GM19240 (cell line): ENCODE measurements around the gene C1orf74.

ENCODE experiments used
- DNase-seq: peaks from one replicate; pipeline ENCODE4 v3.0.0; 2011; ENCODE audit warnings: low spot score; ENCODE audit not compliant: insufficient read length

Gene C1orf74

GRCh38 chr1:209784265-209785169 lies at the start of gene C1orf74:
Gene C1orf74, minus strand, starts transcription at chr1:209784559. Its CDS starts 925 bp downstream, at chr1:209783634.
- peak; percentile 89 for DNase-seq

DNA sequence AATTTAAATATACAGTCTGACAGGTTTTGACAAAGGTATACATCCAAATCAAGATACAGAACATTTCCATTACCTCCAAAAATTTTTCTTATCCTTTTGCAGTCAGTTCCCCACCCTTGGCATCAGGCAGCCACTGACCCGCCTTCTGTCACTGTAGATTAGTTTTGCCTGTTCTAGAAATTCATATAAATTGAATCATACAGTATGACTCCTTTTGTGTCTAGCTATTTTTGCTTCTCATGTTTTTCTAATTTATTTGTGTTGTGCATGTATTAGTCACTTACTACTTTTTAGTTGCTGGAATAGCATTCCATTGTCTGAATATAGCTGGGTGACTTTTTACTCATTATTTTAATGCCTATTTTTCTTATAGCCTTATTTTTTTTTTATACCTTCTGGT lies 47.3 kb upstream of the C1orf74 start:
- DNase-seq: no peak

GRCh38 chr1:209830722-209831121 lies 46.4 kb upstream of the C1orf74 start:
- no peak for DNase-seq

- DNase-seq: no peak
Measured at GRCh38 chr1:209829716-209830115, 45.4 kb upstream of the C1orf74 start.

DNA sequence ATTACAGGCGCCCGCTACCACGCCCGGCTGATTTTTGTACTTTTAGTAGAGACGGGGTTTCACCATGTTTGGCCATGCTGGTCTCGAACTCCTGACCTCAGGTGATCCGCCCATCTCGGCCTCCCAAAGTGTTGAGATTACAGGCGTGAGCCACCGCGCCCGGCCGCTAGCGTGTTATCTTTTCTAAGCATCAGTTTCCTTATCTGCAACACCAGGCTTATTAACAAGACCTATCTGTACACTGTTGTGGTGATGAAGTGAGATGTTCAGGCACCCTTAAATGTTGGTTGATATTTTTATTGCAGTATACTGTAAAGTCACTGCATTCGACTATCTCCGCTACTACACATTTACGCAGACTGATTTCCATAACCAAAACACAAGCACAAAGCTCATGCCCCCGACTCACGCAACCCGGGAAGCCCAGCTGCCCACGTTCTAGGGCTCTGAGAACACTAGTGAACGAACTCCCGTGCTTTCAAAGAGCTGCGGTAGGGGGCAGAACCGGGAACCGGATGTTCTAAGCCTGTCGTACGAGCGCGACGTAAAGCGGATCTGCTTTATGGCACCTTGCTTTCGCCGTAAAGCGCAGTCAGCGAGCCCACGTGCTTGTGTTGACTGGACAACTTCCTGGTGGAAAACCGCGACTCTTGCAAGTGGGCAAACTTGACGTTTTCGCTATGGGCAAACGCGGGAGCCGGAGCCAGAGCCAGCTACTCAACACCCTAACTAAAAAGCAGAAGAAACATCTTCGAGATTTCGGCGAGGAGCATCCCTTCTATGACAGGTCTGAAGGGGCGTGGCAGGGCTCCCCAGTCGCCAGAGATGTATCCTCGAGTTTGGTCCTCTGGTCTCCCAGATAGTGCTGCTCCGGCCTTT lies 43.3 kb upstream of the C1orf74 start, which contains the start of gene UTP25:
Gene UTP25, plus strand, starts transcription at position 589 of the 879 bp plus-strand sequence. Its CDS starts 92 bp downstream, at position 681.
- DNase-seq: peak; percentile 65

GRCh38 chr1:209825591-209826434 lies 41.5 kb upstream of the C1orf74 start:
- no peak for DNase-seq

GRCh38 chr1:209823143-209824041 lies 39.0 kb upstream of the C1orf74 start:
- no peak for DNase-seq

DNA sequence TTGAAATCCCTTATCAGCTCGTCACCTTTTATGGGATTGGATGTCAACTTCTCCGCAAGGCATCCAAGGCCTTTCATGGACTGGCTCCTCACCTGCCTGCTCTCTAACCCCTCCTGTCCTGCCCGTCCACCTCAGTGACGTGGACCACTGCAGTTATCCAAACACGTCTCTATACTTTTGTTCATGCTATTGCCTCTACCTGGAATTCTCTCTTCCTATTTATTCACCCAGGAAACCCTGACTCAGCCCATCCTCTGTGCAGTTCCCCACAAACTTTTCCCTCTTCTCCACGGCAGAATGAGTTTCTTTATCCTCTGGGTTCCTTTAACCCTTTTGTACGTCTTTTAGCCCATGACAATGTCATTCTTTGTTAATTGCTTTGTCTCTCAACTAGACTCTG lies 38.3 kb upstream of the C1orf74 start:
- no peak for DNase-seq

- no peak for DNase-seq
Measured at GRCh38 chr1:209820986-209821385, 36.6 kb upstream of the C1orf74 start.

GRCh38 chr1:209819058-209819457 lies 34.7 kb upstream of the C1orf74 start:
- DNase-seq: no peak

DNA sequence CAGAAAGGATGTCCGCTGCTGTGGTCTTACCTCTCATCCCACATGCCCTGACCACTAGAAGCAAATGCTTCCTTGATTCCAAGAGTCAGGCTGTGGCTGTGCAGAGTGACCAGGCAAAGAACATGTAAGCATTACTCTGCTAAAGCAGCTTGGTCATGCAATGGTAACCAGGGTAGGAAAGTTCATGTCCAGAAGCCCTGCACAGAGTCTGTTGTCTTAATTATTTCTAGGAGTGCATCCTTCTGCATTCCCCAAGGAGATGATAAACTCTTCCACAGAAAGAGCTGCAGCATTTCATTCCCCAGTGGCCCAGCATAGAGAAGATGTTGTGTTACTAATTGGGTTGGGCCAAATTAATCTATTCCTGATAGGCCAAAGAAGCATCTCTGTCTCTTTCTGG lies 33.3 kb upstream of the C1orf74 start:
- DNase-seq: no peak

GRCh38 chr1:209816923-209817322 lies 32.6 kb upstream of the C1orf74 start:
- no peak for DNase-seq

DNA sequence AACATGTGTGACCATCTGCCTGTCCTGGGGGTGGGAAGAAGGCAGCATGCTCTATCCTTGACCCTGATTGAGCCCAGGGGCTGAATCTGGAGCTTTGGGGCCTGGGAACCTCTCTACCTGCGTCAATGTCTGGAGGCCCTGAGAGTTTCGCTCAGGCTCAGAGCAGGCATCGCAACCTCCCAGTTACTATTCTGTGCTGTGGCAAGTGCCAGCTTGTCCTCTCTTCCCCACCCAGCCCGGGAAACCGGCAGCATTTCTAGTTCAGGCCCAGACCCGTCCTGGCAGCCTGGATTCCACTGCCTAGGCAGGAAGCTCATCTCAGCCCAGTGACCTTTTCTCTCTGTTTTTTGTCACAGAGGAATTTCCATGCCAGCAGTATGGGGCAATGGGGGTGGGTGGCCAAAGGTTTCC lies 31.6 kb upstream of the C1orf74 start:
- DNase-seq: no peak

DNA sequence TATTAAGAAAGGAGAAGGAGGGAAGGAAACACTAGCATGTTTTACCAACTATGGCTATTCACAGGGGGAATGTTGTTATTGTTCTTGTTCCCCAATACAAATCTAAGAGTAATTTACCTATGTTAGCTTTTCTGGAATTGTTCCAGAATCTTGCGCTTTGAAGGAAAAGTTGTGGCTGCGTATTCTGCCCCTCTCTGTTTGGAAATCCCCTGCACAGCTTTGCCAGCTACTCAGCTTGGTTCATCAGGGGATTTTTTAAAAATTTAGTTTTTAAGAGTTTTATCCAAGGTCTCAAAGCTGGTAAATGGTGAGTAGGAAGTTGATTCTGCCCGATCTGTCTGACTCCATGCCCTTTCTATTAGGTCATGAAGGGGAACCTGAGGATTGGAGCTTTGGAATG lies 31.1 kb upstream of the C1orf74 start:
- DNase-seq: no peak

DNA sequence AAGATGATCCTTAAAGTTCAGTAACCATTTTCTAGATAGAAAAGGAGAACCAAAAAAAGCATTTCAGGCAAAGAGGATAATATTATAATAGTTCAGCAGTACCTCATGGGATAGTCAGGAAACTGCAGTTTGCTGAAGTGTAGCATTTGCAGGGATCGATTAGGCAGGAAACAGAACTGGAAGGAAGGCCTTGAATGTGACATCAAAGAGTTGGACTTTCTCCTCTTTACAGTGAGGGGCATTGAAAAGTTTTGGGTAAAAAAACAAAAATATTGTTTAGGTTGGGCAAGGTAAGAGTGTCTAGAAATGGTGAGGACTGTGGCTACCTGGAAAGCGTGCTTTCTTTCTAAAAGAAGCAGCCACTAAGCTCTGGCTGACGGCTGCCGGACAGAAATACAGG lies 29.5 kb upstream of the C1orf74 start:
- no peak for DNase-seq

DNA sequence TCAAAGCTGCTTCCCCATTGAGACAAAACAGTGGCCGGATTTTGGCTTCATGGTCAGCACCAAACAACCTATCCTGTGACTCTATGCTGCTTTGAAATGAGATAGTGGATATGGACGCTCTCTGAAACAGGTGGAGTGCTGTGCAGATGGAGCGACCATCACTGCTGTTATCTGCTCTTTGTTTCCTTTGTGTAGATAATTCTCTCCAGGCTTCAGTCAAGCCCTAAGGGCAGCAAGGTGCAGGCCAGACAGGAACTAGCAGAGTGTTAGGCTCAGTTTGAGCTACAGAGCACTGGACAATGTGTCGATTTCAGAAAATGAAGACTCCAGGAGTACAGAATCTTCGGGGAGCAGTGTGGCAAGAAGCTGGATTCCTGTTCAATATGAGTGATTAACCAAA lies 26.4 kb upstream of the C1orf74 start:
- no peak for DNase-seq

DNA sequence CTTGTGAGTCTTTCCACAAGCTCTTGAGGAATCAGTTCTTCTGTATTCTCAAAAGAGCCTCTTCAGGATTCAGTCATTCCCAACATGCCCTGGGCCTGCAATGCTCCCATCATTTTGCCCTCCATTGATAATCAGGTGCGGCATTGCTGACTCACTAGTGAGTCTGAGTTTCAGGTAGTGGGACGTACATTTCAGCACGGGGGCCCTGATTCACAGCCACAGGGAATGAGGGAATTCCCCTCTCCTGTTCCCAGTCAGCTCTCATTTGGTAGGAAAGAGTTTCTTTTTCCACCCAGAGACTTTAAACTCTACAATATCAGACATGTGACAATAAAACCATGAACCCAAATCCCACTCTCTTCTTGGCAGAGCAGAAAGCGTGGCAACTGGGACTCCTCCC lies 25.3 kb upstream of the C1orf74 start:
- DNase-seq: no peak

- no peak for DNase-seq
Measured at GRCh38 chr1:209808059-209808581, 23.8 kb upstream of the C1orf74 start.

DNA sequence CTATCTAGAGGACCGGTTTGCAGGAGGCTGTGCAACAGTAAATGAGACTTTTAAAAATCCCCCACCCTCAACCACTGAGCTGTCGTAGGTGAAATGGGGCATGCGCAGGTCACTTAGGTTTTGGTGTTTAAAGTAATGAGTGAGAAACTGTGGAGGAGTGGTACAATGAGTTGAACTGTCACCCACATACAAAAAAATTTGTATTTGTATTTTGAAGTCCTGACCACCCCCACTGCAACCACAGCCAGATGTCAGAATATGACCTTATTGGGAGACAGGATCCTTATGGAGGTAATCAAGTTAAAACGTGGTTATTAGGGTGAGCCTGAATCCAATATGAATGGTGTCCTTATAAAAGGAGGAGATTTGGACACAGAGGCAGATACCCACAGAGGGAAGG lies 23.1 kb upstream of the C1orf74 start:
- DNase-seq: no peak
